Caco-2 (cell line): ENCODE measurements around the gene GOLGA2. TPM values are rescaled to one million over a fixed set of nuclear protein-coding genes. Genes with fewer than 3 reads are reported as not detected.

Experiments used
- BruUV-seq: library from RNA; stranded (reverse); fragments of 400-500 nt; replicated peaks from 2 replicates; lab custom pipeline; 2021; lab: Mats Ljungman, UMichigan
- CTCF ChIA-PET: fragments of 300-600 bp; sonication (Branson Sonifier 250); formaldehyde crosslinking; loops from one replicate; lab custom pipeline; 2022; ENCODE audit warnings: antibody characterized with exemption; lab: Charles Lee
- POLR2A ChIA-PET: fragments of 300-600 bp; sonication (Branson Sonifier 250); formaldehyde crosslinking; loops from one replicate; lab custom pipeline; 2022; ENCODE audit warnings: antibody characterized with exemption; lab: Charles Lee
- DNase-seq, 2 experiments: peaks; one replicate each; pipeline versions ENCODE4 v3.0.0 to v3.0.0-alpha.2; 2020 to 2022
- H3K27me3 ChIP-seq: replicated peaks from 2 replicates; pipeline ENCODE4 v1.6.0; 2011; ENCODE audit warnings: low read length; ENCODE audit not compliant: control insufficient read depth, insufficient read depth
- H3K36me3 ChIP-seq: 2 replicates; pipeline ENCODE4 v1.5.1; 2011; ENCODE audit warnings: low read length; ENCODE audit not compliant: control insufficient read depth, insufficient read depth
- H3K4me1 ChIP-seq: fragments of 250-450 bp; sonication (Bioruptor Pico); 2 replicates; pipeline ENCODE4 v1.5.1; 2020; ENCODE audit warnings: mild to moderate bottlenecking
- H3K4me3 ChIP-seq: 2 replicates; pipeline ENCODE4 v1.5.1; 2011; ENCODE audit warnings: low read depth, mild to moderate bottlenecking, control low read depth, low read length
- H3K9me3 ChIP-seq: fragments of 250-450 bp; sonication (Bioruptor Pico); 2 replicates; pipeline ENCODE4 v1.5.1; 2020; ENCODE audit warnings: mild to moderate bottlenecking, moderate library complexity
- H3K27ac Mint-ChIP-seq: one replicate; pipeline ENCODE4 v1.8.0; 2022; ENCODE audit warnings: mixed read lengths; ENCODE audit not compliant: unreplicated experiment
- H3K27me3 Mint-ChIP-seq: one replicate; pipeline ENCODE4 v1.8.0; 2022; ENCODE audit warnings: mixed read lengths; ENCODE audit not compliant: insufficient read depth, unreplicated experiment
- H3K36me3 Mint-ChIP-seq: one replicate; pipeline ENCODE4 v1.8.0; 2022; ENCODE audit warnings: mild to moderate bottlenecking, mixed read lengths; ENCODE audit not compliant: insufficient read depth, unreplicated experiment
- H3K4me1 Mint-ChIP-seq: one replicate; pipeline ENCODE4 v1.8.0; 2022; ENCODE audit warnings: low read depth, mixed read lengths; ENCODE audit not compliant: unreplicated experiment
- H3K4me3 Mint-ChIP-seq: one replicate; pipeline ENCODE4 v1.8.0; 2022; ENCODE audit warnings: mild to moderate bottlenecking, moderate library complexity, mixed read lengths; ENCODE audit not compliant: unreplicated experiment
- H3K9me3 Mint-ChIP-seq: one replicate; pipeline ENCODE4 v1.8.0; 2022; ENCODE audit warnings: mixed read lengths; ENCODE audit not compliant: unreplicated experiment
- intact Hi-C: fragments of 100-400 bp; cut with micrococcal nuclease; formaldehyde crosslinking; loops from one replicate; pipeline ENCODE4 v1.10.0; 2022; ENCODE audit not compliant: unreplicated experiment
- total RNA-seq: library from RNA; stranded (reverse); gene quantifications from 2 replicates; pipeline ENCODE4 v1.2.3, GENCODE V29; 2022
- TF ChIP-seq, protein P1 (sequence below), 2 experiments: fragments of 200-600 bp in 1 of 2; IDR thresholded peaks; 1 replicate in 1 of 2; 2 replicates in 1 of 2; pipeline versions ENCODE4 v1.5.1 to v1.8.0; 2011 to 2022; ENCODE audit warnings: antibody characterized with exemption in 1 of 2, control low read depth in 1 of 2, inconsistent platforms in 1 of 2, low read depth in 1 of 2, low read length in 1 of 2, mild to moderate bottlenecking in 1 of 2, moderate library complexity in 1 of 2; ENCODE audit not compliant: insufficient read depth in 1 of 2, severe bottlenecking in 1 of 2, unreplicated experiment in 1 of 2

GOLGA2 gene
- total RNA-seq, 1 experiment from 2014 or later: 97.7 TPM

DNA sequence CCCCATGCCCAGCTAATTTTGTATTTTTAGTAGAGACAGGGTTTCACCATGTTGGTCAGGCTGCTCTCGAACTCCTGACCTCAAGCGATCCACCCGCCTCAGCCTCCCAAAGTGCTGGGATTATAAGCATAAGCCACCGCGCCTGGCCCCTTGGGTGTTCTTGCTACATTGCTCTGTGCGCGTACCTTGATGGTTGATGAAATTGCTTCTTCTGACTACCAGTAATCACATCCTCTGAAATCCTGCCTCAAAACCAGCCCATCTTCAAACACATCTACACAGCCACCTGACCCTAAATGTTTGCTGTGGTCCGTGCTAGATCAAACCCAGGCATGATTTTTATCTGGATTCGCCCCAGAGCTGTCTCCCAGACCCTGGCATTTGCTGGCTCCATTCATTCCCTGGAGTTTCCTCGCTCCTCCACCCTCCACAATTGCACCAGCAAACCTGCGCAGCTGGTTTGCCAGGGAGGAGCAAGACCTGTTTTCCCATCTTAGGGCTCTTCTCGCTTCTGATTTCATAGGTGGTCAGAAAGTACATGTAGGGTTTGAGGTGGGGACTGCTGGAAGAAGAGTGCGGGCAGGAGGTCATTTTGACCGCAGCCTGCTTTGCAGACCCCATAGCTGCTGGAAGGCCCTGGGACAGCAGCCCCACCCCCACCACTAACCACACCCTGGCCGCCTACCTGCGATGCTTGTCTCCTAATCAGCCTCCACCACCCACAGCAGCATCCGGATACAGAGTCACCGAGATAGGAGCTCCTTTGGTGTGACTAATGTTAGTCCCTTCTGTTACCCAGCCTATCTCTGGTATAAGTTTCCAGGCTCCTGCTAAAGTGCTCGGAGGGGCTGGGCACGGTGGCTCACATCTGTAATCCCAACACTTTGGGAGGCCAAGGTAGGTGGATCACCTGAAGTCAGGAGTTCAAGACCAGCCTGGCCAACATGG, 23.0 kb upstream of the GOLGA2 start:
- H3K27me3 ChIP-seq: no peaks in the 10 kb centered on the region
- DNase-seq: peak in 1 of 2 experiments; percentile 48
- POLR2A ChIA-PET: no interaction called here
- CTCF ChIA-PET: interaction anchor here (1.9 kb wide), 1 partner anchor 64 kb away, joined by 4 read pairs; no protein-coding TSS in a partner anchor
- peak overlapping the region; percentile 53 for H3K27ac Mint-ChIP-seq
- intact Hi-C loops: loop anchor here (5.0 kb wide), 1 partner anchor 158 kb away; the partner anchor contains the start of gene ODF2
- BruUV-seq: no TSS peak
- no peaks in the 10 kb centered on the region for H3K36me3 ChIP-seq
- TF ChIP-seq, protein P1, sequence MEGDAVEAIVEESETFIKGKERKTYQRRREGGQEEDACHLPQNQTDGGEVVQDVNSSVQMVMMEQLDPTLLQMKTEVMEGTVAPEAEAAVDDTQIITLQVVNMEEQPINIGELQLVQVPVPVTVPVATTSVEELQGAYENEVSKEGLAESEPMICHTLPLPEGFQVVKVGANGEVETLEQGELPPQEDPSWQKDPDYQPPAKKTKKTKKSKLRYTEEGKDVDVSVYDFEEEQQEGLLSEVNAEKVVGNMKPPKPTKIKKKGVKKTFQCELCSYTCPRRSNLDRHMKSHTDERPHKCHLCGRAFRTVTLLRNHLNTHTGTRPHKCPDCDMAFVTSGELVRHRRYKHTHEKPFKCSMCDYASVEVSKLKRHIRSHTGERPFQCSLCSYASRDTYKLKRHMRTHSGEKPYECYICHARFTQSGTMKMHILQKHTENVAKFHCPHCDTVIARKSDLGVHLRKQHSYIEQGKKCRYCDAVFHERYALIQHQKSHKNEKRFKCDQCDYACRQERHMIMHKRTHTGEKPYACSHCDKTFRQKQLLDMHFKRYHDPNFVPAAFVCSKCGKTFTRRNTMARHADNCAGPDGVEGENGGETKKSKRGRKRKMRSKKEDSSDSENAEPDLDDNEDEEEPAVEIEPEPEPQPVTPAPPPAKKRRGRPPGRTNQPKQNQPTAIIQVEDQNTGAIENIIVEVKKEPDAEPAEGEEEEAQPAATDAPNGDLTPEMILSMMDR (IDR thresholded peaks at IDR 0.05; ENCODE audit: insufficient read depth in 1 of 2, low read depth in 1 of 2, low read length in 1 of 2, severe bottlenecking in 1 of 2, unreplicated experiment in 1 of 2): no peak
- no peaks in the 10 kb centered on the region for H3K9me3 Mint-ChIP-seq
- peaks cover 14% of the 10 kb centered on the region for H3K36me3 Mint-ChIP-seq
- peaks cover 13% of the 10 kb centered on the region for H3K4me1 Mint-ChIP-seq
- H3K4me1 ChIP-seq: peaks cover 29% of the 10 kb centered on the region
- H3K27me3 Mint-ChIP-seq: no peaks in the 10 kb centered on the region
- no peak overlapping the region for H3K4me3 ChIP-seq
- peak overlapping the region; percentile 10 for H3K4me3 Mint-ChIP-seq
- H3K9me3 ChIP-seq: no peaks in the 10 kb centered on the region

DNA sequence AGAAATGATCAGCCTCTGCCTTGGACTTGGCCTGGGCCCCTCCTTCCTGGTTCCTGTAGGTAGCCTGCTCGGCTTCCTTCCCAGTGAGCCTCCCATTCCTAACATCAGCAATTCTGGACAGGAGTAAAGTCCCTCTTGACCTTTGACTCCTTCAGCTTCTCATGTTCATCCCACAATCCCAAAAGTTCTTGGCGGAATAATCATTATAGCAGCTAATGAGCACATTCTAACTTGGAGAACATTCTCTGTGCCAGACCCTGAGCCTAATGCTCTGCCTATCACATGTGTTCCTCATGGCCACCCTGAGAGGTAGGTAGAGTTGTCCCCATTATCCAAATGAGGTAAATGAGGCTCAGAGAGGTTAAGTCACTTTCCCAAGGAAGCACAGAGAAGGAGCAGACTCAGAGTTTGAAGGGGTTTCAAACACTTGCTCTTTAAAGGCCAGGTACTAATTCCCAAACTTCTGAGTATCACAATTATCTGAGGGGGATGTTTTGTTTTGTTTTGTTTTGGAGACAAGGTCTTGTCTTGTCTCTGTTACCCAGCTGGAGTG, 21.5 kb upstream of the GOLGA2 start:
- Mint-ChIP-seq H3K36me3 (peaks cover 14% of the 10 kb centered on the region), H3K27ac (no peak overlapping the region), H3K4me1 (peaks cover 13% of the 10 kb centered on the region), H3K27me3 (no peaks in the 10 kb centered on the region), H3K9me3 (no peaks in the 10 kb centered on the region), H3K4me3 (no peak overlapping the region)
- ChIA-PET CTCF (interaction anchor here (0.7 to 2.1 kb wide), 3 partner anchors 44 to 65 kb away, joined by 4 to 5 read pairs (median 5); no protein-coding TSS in a partner anchor), POLR2A (no interaction called here)
- no peak for DNase-seq
- H3K27me3 ChIP-seq: no peaks in the 10 kb centered on the region
- H3K36me3 ChIP-seq: no peaks in the 10 kb centered on the region
- TF ChIP-seq, protein P1 (IDR thresholded peaks at IDR 0.05; ENCODE audit: insufficient read depth in 1 of 2, low read depth in 1 of 2, low read length in 1 of 2, severe bottlenecking in 1 of 2, unreplicated experiment in 1 of 2): no peak
- intact Hi-C loops: loop anchor here (5.0 kb wide), 1 partner anchor 160 kb away; the partner anchor contains the start of gene ODF2
- H3K4me3 ChIP-seq: no peak overlapping the region
- no peaks in the 10 kb centered on the region for H3K9me3 ChIP-seq
- BruUV-seq: no TSS peak
- H3K4me1 ChIP-seq: peaks cover 29% of the 10 kb centered on the region
